ENCODE measurements around the gene SULF2.
"Not testable (repeated sequence)": the region's sequence is repeated elsewhere in the genome, so short reads cannot be mapped to it uniquely, and the experiment has no call there.

SULF2 gene

GRCh38 chr20:47802975-47803374, 17.7 kb upstream of the SULF2 start:
- H3K4me3 ChIP-seq (ENCODE audit: low read length) = no peak overlapping the region
- no peaks in the 10 kb centered on the region for H3K36me3 ChIP-seq (ENCODE audit: insufficient read depth, low read length)
- no peak overlapping the region for H3K9ac ChIP-seq (ENCODE audit: low read depth, low read length)
- H3K9me3 ChIP-seq (ENCODE audit: insufficient read depth, low read depth, low read length) = no peaks in the 10 kb centered on the region
- WGBS = 95% methylated on average over 3 of the region's 3 CpGs
- H3K27me3 ChIP-seq (ENCODE audit: insufficient read depth, low read length) = peaks cover 10% of the 10 kb centered on the region; the same call in 1 of the 2 replicates
- peaks cover 10% of the 10 kb centered on the region; the same call in 1 of the 2 replicates for H3K4me1 ChIP-seq (ENCODE audit: insufficient read depth, low read length)
- no peak overlapping the region for H3K27ac ChIP-seq (ENCODE audit: low read depth, low read length)

- Histone ChIP-seq H3K9ac (ENCODE audit: low read depth, low read length) (no peak overlapping the region), H3K36me3 (ENCODE audit: insufficient read depth, low read length) (no peaks in the 10 kb centered on the region), H3K4me3 (ENCODE audit: low read length) (no peak overlapping the region), H3K9me3 (ENCODE audit: insufficient read depth, low read depth, low read length) (no peaks in the 10 kb centered on the region), H3K27ac (ENCODE audit: low read depth, low read length) (no peak overlapping the region), H3K4me1 (ENCODE audit: insufficient read depth, low read length) (peaks cover 10% of the 10 kb centered on the region; the same call in 1 of the 2 replicates), H3K27me3 (ENCODE audit: insufficient read depth, low read length) (peaks cover 10% of the 10 kb centered on the region; the same call in 1 of the 2 replicates)
- WGBS = 94% methylated on average over 18 of the region's 18 CpGs
Measured at GRCh38 chr20:47802226-47802920, 17.1 kb upstream of the SULF2 start.

- Histone ChIP-seq H3K4me1 (ENCODE audit: insufficient read depth, low read length) (peaks cover 10% of the 10 kb centered on the region; the same call in 1 of the 2 replicates), H3K36me3 (ENCODE audit: insufficient read depth, low read length) (no peaks in the 10 kb centered on the region), H3K27me3 (ENCODE audit: insufficient read depth, low read length) (peaks cover 6% of the 10 kb centered on the region; the same call in 1 of the 2 replicates), H3K9ac (ENCODE audit: low read depth, low read length) (no peak overlapping the region), H3K9me3 (ENCODE audit: insufficient read depth, low read depth, low read length) (no peaks in the 10 kb centered on the region), H3K27ac (ENCODE audit: low read depth, low read length) (no peak overlapping the region), H3K4me3 (ENCODE audit: low read length) (no peak overlapping the region)
- WGBS = 86% methylated on average over 15 of the region's 15 CpGs
Measured at GRCh38 chr20:47801759-47802158, 16.5 kb upstream of the SULF2 start.

GRCh38 chr20:47801079-47801478, 15.8 kb upstream of the SULF2 start:
- 97% methylated on average over 5 of the region's 5 CpGs for WGBS
- H3K9ac ChIP-seq (ENCODE audit: low read depth, low read length) = no peak overlapping the region

GRCh38 chr20:47800623-47801022, 15.3 kb upstream of the SULF2 start:
- no peak overlapping the region for H3K4me3 ChIP-seq (ENCODE audit: low read length)
- H3K4me1 ChIP-seq (ENCODE audit: insufficient read depth, low read length) = peaks cover 10% of the 10 kb centered on the region; the same call in 1 of the 2 replicates
- no peaks in the 10 kb centered on the region for H3K9me3 ChIP-seq (ENCODE audit: insufficient read depth, low read depth, low read length)
- H3K27me3 ChIP-seq (ENCODE audit: insufficient read depth, low read length) = peaks cover 3% of the 10 kb centered on the region; the same call in 1 of the 2 replicates
- no peaks in the 10 kb centered on the region for H3K36me3 ChIP-seq (ENCODE audit: insufficient read depth, low read length)
- no peak overlapping the region for H3K27ac ChIP-seq (ENCODE audit: low read depth, low read length)
- H3K9ac ChIP-seq (ENCODE audit: low read depth, low read length) = no peak overlapping the region
- 90% methylated on average over 11 of the region's 11 CpGs for WGBS

More at GRCh38 chr20:47801079-47801478, 15.8 kb upstream of the SULF2 start:
- Histone ChIP-seq H3K4me3 (ENCODE audit: low read length) (no peak overlapping the region), H3K27me3 (ENCODE audit: insufficient read depth, low read length) (peaks cover 3% of the 10 kb centered on the region; the same call in 1 of the 2 replicates), H3K27ac (ENCODE audit: low read depth, low read length) (no peak overlapping the region), H3K4me1 (ENCODE audit: insufficient read depth, low read length) (peaks cover 10% of the 10 kb centered on the region; the same call in 1 of the 2 replicates), H3K36me3 (ENCODE audit: insufficient read depth, low read length) (no peaks in the 10 kb centered on the region), H3K9me3 (ENCODE audit: insufficient read depth, low read depth, low read length) (no peaks in the 10 kb centered on the region)

- Histone ChIP-seq H3K4me1 (ENCODE audit: insufficient read depth, low read length) (peaks cover 7% of the 10 kb centered on the region; the same call in 1 of the 2 replicates), H3K27me3 (ENCODE audit: insufficient read depth, low read length) (peaks cover 3% of the 10 kb centered on the region; the same call in 1 of the 2 replicates), H3K9ac (ENCODE audit: low read depth, low read length) (no peak overlapping the region), H3K36me3 (ENCODE audit: insufficient read depth, low read length) (no peaks in the 10 kb centered on the region), H3K27ac (ENCODE audit: low read depth, low read length) (no peak overlapping the region), H3K4me3 (ENCODE audit: low read length) (no peak overlapping the region), H3K9me3 (ENCODE audit: insufficient read depth, low read depth, low read length) (no peaks in the 10 kb centered on the region)
- 94% methylated on average over 4 of the region's 6 CpGs for WGBS
Measured at GRCh38 chr20:47799116-47799715, 13.9 kb upstream of the SULF2 start.

- Histone ChIP-seq H3K27ac (ENCODE audit: low read depth, low read length) (no peak overlapping the region), H3K9ac (ENCODE audit: low read depth, low read length) (no peak overlapping the region), H3K4me1 (ENCODE audit: insufficient read depth, low read length) (0 out of 2 replicates have a peak, but pooled peaks cover 5% of the 10 kb centered on the region), H3K36me3 (ENCODE audit: insufficient read depth, low read length) (no peaks in the 10 kb centered on the region), H3K4me3 (ENCODE audit: low read length) (no peak overlapping the region), H3K9me3 (ENCODE audit: insufficient read depth, low read depth, low read length) (no peaks in the 10 kb centered on the region), H3K27me3 (ENCODE audit: insufficient read depth, low read length) (no peaks in the 10 kb centered on the region)
- WGBS = 96% methylated on average over 9 of the region's 9 CpGs
Measured at GRCh38 chr20:47796971-47797370, 11.7 kb upstream of the SULF2 start.

- Histone ChIP-seq H3K9me3 (ENCODE audit: insufficient read depth, low read depth, low read length) (no peaks in the 10 kb centered on the region), H3K4me3 (ENCODE audit: low read length) (no peak overlapping the region), H3K27me3 (ENCODE audit: insufficient read depth, low read length) (no peaks in the 10 kb centered on the region), H3K27ac (ENCODE audit: low read depth, low read length) (no peak overlapping the region), H3K4me1 (ENCODE audit: insufficient read depth, low read length) (0 out of 2 replicates have a peak, but pooled peaks cover 5% of the 10 kb centered on the region), H3K36me3 (ENCODE audit: insufficient read depth, low read length) (no peaks in the 10 kb centered on the region), H3K9ac (ENCODE audit: low read depth, low read length) (no peak overlapping the region)
- WGBS = 95% methylated on average over 17 of the region's 17 CpGs
Measured at GRCh38 chr20:47795214-47795907, 10.1 kb upstream of the SULF2 start.

- H3K9ac ChIP-seq (ENCODE audit: low read depth, low read length); H3K4me3 ChIP-seq (ENCODE audit: low read length); H3K4me1 ChIP-seq (ENCODE audit: insufficient read depth, low read length); H3K27me3 ChIP-seq (ENCODE audit: insufficient read depth, low read length); H3K27ac ChIP-seq (ENCODE audit: low read depth, low read length); H3K9me3 ChIP-seq (ENCODE audit: insufficient read depth, low read depth, low read length); H3K36me3 ChIP-seq (ENCODE audit: insufficient read depth, low read length): not testable (repeated sequence)
- WGBS = over 99% methylated on average over 6 of the region's 6 CpGs
Measured at GRCh38 chr20:47794264-47794663, 9.0 kb upstream of the SULF2 start.

GRCh38 chr20:47792021-47792618, 6.8 kb upstream of the SULF2 start:
- Histone ChIP-seq H3K36me3 (ENCODE audit: insufficient read depth, low read length) (no peaks in the 10 kb centered on the region), H3K4me1 (ENCODE audit: insufficient read depth, low read length) (peaks cover 12% of the 10 kb centered on the region), H3K9ac (ENCODE audit: low read depth, low read length) (no peak overlapping the region), H3K9me3 (ENCODE audit: insufficient read depth, low read depth, low read length) (no peaks in the 10 kb centered on the region), H3K27ac (ENCODE audit: low read depth, low read length) (peak overlapping the region; percentile 69; the same call in 1 of the 2 replicates), H3K27me3 (ENCODE audit: insufficient read depth, low read length) (peaks cover 4% of the 10 kb centered on the region), H3K4me3 (ENCODE audit: low read length) (no peak overlapping the region)
- WGBS = 78% methylated on average over 9 of the region's 9 CpGs

All from HUES64 (cell line).